IPS DF 19.7 (cell line): ENCODE measurements around the gene SNRPB2.

Source experiments
- DNase-seq: peaks from one replicate; pipeline ENCODE4 v3.0.0-alpha.2; 2013; ENCODE audit warnings: low read depth, low spot score

The SNRPB2 gene

DNA sequence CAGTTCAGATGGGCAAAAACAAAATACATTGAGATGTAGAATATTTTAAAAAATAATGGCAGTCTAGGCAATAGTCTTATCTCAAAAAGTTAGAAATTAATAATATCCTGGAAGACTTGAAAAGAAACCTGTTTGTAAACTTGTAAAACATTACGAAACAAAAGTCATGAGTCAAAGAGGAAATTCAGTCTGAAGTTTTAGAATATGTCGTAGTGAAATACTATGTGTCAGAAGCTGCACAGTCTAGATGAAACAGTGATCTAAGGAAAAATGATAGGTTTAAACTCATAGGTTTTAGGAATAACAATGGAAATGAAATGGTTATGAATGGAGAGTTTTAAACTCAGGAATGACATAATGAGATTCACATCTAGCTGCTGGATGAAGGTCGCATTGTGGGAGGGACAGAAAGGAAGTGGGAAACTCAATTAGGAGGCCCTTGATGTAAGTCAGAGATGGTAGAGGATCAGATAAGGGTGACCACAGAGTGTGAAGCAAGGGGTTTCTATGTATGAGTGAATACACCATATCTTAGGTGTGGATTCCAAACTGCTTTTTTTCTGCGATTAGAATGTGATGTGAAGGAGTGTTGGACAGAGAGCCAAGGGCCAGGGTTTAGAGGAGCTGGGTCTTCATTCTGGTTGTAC is 2.8 kb downstream of the SNRPB2 start:
- no peak for DNase-seq

DNA sequence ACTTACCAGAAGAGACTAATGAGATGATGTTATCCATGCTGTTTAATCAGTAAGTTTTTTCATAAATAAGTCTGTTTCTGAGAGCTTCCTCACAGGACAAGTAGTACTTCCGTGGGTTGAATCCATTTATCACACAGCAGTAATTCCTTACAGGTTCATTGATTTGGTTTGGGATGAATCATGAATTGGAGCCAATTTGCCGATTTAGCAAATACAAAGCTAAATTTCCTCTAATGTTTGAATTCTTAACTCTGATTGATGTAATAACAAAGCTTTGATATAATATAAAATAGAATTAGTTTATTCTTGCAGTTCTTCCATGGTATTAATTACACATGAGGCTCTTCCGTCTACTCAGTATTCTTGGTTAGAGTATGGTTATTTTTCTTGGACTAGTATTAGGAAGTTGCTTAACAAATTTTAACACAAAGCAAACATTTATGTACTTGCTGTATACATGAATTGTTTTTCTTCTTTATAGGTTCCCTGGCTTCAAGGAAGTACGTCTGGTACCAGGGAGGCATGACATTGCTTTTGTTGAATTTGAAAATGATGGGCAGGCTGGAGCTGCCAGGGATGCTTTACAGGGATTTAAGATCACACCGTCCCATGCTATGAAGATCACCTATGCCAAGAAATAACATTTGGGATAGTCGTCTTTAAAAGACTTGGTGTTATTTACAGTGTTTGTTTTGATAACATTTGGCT is 10.7 kb downstream of the SNRPB2 start:
- DNase-seq = no peak

DNA sequence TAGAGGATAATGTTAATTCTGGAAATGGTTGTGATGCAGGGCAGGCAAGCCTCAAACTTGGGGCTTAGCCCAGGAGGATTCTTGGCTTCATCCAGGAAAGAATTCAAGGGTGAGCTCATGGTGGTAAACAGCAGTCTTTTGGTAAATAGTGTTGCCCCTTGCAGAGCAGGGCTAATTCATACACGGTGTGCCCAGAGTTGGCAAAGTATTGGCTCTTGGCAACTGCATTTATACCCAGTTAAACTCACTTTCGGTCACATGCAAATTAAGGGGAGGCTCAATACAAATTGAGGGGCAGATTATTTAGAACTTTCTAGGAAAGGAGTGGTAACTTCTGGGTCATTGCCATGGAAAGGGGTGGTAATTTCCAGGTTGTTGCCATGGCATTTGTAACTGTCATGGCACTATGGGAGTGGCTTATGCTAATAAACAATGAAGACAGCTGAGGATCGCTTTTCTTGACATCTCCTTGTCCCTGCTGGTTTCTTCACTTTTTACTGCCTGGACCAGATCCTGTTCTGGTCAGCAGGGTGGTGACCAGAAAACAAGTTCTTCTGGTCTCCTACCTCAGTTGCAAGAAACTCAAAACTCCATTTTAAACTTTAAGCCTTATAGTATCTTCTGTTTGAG is 14.5 kb downstream of the SNRPB2 start:
- DNase-seq = no peak

DNA sequence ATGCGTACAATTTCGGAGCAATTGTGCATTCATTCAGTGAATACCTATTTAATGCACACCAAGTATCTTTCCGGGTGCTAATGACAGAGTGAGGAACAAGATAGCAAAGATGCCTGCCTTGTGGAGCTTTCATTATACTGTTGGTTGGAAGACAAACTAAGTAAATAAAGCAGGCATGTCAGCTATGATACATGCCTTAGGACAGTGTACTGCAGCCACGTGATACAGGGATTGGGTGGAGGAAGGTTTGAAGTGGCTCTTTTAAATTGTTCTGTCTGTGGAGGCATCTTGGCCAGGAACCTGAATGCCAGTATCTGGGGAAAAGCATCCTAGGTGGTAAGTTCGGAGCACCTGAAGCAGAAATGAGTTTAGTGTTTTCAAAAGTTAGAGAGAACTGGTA is 15.4 kb downstream of the SNRPB2 start:
- no peak for DNase-seq

DNA sequence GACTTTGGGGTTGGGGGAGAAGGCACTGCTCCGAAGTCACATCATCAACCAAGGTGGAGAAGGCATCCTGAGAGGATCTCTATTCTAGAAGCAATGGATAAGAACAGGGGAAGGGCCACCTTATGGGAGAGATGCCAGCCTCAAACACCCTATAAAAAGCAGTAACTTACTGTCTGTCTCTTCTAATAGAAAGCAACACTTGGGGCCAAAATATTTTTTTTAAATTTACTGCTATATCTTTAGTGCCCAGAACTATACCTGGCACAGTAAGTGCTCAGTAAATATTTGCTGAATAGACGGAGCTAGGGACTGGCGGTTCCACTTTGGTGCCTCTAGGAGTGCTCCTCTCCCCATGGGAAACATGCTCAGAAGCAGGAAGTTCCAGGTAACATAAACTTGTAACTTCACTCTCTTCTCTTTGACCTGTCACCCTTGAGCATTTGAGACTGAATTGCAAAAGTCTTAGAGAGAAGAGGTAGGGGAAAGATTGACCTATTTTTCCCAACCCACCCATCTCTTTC is 17.5 kb downstream of the SNRPB2 start:
- no peak for DNase-seq

DNA sequence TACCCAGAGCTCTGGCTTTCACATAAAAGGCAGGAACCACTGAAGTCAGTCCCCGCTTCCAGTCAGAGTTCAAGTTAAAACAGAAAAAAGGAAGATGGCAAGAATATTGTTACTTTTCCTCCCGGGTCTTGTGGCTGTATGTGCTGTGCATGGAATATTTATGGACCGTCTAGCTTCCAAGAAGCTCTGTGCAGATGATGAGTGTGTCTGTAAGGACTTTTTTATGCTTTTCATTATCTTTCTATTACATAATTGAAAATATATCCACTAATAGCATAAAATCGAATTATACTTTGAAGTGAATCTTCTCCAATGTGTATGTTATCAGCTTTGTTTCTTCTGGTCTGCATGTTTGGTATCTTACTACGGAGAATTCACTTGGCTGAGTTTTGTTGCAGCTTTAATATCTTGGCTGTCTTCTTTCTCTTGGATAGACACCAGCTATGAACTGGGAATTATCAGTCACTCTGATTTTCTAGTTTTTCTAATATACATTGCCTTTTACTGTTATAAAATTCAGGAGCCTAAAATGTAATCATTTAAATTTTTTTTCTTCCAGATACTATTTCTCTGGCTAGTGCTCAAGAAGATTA is 18.6 kb downstream of the SNRPB2 start, which contains the start of gene OTOR:
Gene OTOR, plus strand, starts transcription at position 51 of the 593 bp plus-strand sequence. Its CDS starts 44 bp downstream, at position 95.
- DNase-seq = no peak

DNA sequence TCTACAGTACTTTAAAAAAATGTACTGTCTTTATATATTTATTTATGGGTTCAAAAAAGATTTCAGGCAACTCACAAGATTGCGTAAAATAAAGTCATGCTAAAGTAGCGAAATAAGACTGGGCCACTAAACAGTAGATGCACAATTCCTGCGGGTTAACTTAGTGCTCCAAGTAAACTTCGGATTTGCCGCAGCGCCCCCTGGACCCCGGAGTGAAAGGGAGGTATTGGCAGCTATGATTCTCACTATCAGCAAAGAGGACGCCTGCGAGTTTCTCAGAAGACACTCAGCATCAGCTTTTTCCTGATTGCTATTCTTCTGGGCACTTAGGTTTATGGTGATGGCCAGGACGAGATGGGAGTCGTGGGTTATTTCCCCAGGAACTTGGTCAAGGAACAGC is 19.7 kb downstream of the SNRPB2 start:
- DNase-seq = no peak

DNA sequence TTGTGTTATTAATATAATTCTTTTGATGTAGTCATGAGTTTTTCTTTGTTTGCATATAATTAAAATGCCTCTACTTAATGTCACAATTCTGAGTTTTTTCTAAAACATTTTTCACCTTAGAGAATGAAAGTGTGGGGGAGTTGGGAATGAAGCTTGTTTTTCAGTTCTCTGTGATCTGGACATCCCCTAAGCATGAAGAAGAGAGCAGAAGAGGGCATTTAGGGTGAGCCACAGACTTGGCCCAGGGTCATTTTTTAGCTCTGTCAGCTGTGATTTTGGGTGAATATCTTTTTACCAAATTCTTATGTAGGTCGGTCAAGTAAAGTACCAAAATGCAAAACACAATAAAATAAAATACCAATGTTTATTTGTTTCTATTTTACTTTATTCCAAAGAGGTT is 22.3 kb downstream of the SNRPB2 start:
- no peak for DNase-seq

DNA sequence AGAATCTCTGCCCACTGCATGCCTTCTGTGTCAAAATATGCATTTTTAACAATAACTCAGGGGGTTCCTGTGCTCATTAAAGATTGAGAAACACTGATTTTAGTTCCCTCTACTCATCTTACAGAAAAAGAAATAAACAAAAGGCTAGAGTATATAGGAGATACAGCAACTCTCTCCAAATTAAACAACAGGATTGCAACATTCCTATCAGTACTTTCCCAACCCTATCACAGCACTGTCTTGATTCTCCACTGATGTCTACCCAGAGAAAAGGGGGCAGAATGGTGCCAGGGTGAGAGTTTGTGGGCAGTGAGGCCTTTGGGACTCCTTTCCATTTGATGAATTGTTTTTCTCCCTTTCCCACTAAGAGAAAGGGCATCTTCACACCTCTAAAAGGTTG is 23.1 kb downstream of the SNRPB2 start:
- DNase-seq = no peak

DNA sequence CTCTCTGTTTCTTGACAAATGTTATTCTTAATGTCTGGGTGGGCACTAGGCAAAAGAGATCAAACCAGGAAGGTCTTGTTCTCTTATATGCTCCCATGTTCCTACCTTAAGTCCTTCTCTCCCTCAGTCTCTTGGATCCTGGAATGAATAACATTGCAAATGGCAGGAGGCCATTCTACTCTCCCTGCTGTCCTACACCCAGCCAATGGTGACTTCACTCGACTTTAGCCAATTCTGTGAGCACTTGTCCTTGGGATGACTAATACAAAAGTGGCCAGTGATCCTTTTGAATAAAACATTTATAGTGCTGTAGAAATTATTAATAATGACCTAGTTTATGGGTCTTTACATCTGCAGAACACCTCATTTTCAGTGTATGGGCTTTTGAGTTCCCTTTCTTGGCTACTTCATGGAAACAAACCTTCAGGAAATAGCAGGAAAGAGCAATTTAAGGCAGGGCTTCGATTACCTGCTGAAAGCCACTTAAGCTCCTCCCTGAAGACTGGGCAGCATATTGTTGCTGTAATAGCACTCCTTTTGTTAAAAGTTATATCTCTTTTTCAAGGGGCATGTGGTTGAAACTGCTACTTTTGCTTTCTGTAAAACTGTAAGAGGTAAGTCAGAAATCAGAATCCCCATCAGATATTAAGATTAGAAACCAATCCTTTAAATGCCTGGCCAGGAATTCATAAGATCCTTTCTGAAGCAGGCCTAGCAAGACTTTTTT is 28.8 kb downstream of the SNRPB2 start:
- no peak for DNase-seq

DNA sequence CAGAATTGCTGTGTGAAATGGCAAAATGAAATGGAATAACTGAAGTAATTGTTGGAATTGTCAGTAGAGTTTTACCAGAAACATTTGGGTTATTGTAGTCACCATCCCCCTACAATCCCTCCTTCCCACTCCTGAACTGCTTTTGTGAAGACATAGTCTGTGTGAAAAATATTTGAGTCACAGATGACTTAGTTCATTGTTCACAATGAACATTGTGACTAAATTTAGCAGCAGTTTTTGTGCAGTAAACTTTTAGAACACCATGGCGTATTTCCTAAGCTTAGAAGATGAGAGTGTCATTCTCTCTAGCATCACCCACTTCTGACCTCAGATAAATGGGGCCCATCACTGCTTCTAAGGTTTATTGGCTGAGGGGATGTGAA is 29.3 kb downstream of the SNRPB2 start:
- no peak for DNase-seq

DNA sequence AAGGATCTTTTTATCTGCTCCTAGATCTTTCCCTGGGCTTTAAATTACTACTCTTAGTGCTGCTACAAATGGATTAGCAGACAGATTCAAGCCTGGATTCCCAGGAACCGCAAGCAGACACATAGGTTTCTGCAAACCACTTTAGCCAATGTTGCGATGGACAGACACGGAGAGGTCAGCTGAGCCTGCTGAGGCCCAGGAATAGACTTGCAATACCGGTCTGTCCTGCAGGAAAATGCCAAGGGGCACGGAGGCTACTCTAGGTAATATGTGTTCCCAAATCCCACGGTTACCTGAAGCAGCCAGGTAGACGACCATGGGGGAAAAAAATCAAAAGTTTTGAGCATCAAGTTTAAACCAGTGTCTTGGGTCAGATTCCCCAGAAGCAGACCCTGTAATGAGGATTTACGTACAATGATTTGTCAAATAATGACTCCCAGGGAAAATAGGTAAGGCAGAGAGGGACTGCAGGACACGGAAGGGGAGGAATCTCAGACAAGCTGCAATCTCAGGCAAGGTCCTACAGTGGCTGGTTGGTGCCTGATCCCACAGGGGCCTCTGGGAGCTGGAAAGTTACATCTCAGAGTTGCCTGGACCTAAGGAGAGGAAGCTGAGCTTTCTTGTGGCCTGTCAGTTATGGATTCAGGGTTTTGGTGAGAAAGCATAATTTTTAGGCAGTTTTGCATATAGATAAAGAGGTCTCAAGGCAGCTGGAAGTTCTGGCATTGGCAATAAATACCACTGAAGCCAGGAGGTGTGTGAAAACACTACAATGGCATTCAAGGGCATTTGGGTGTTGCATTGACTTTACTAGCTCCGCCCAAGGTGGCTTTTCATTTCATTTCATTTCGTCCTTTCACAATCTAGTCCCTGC is 30.8 kb downstream of the SNRPB2 start:
- no peak for DNase-seq

DNA sequence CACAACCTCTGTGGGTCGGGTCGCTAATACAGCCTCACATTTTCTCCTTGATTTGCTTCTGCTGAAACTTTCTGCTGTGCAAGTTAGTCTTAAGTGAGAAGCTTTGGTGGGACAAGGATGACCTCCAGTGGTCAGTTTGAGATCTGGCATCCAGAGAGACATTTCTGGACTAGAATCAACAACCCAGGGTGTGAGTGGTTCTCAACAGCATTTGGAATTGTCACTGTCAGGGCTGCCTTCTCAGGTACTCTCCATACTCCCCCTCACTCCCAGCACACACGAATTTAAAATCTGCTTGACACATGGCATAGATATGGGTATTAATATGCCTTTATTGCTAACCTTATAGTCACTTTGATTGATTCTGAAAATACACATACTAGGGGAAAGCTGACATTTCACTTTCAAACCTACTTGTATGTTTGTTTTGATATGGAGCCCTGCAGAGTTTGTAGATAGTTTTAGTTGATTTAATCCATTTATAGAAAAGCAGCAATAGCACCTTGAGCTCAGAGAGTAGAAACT is 31.5 kb downstream of the SNRPB2 start:
- DNase-seq = peak; percentile 67

DNA sequence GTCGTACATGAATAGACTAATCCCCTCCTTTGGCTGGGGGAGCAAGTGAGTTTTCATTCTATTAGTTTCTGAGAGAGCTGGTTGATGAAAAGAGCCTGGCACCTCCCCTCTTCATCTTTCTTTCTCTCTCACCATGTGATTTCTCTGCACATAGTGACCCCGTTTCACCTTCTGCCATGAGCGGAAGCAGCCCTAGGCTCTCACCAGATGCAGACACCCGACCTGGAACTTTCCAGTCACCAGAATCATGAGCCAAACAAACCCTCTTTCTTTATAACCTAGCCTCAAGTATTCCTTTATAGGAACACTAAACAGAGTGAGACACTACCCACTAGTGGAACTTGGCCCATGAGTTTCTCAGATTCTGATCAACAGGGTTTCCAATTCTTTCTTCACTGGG is 34.7 kb downstream of the SNRPB2 start:
- DNase-seq = no peak

DNA sequence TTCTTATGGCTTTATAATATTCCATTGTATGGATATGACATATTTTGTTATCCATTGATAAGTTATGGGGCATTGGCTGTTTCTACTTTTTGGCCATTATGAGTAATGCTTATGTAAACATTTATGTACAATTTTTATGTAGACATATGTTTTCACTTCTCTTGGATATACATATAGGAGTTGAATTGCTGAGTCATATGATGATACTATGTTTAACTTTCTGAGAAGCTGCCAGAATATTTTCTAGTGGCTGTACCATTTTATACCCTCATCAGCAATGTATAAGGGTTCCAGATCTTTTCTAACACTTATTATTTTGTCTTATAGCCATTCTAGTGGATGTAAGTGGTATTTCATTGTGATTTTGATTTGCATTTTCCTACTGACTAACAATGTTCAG is 41.4 kb downstream of the SNRPB2 start:
- DNase-seq = no peak

DNA sequence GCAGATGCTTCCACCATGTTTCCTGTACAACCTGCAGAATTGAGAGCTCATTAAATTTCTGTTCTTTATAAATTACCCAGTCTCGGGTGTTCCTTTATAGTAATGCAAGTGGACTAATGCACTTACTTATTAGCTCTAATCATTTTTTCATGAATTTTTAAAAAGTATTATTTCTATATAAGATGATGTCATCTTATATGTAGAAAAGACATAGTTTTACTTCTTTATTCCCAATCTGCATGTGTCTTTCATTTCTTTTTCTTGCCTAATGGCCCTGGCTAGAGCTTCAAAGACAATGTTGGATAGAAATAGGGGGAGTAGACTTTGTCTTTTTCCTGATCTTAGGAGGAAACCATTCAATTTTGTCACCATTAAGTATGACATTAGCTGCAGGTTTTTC is 46.1 kb downstream of the SNRPB2 start:
- DNase-seq = no peak

DNA sequence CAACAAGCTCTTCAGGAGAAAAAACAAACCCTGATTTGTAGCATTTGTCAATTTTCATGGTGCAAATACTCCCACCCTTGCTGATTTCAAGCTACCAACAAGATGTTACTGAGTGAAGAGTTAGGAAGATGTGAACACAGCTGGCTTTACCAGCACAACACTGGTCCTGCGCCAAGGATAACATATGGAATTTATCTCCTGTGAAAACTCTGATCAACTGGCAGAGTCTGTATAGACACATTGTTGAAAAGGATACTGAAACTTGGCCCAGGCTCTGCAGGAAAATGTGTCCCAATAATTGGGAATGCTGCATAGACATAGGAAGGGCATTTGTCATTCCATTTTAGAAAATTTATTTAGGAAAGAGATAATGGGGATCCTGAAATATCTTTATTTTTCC is 47.3 kb downstream of the SNRPB2 start:
- no peak for DNase-seq

DNA sequence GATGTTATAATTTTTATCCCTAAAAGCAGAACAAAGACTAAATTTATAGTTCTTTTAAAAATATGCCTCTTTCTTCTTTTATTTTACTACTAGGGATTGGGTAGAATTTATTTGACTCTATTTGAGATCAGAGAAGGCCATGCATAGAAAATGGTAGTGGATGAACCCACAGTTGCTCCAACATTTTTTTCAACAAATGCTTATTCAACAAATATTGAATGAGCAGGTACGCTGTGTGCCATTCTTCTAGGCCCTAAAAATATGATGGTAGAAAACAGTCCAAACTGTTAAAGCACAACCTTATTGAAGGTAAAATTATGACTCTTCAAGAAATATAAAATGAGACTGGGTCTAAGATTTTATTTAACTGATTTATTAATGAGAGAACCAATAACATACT is 48.3 kb downstream of the SNRPB2 start:
- DNase-seq = no peak

DNA sequence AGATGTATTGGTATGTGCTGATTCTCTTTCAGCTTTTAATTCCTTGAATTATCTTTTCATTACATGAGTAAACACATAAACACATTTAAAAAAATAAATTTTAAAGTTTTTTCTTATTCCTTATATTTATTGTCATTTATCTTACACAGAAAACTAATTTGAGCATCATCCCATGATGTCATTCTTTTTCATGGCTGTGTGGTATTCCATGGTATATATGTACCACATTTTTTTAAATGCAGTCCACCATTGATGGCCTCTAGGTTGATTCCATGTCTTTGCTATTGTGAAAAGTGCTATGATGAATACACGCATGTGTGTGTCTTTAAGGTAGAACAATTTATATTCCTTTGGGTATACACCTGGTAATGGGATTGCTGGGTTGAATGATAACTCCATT is 51.7 kb downstream of the SNRPB2 start:
- no peak for DNase-seq

DNA sequence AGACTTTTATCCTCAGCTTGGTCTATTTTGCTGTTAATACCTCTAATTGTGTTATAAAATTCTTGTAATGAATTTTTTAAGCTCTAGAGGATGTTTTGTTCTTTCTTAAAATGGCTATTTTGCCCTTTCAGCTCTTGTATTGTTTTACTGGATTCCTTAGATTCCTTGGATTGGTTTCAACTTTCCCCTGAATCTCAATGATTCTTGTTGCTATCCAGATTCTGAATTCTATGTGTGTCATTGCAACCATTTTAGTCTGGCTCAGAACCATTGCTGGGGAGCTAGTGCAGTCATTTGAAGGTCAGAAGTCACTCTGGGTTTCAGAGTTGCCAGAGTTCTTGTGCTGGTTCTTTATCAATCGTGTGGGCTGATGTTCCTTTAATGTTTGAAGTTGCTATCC is 55.4 kb downstream of the SNRPB2 start:
- DNase-seq = no peak
